Measurements from ENCODE around the gene ST14.

ST14 gene

DNA sequence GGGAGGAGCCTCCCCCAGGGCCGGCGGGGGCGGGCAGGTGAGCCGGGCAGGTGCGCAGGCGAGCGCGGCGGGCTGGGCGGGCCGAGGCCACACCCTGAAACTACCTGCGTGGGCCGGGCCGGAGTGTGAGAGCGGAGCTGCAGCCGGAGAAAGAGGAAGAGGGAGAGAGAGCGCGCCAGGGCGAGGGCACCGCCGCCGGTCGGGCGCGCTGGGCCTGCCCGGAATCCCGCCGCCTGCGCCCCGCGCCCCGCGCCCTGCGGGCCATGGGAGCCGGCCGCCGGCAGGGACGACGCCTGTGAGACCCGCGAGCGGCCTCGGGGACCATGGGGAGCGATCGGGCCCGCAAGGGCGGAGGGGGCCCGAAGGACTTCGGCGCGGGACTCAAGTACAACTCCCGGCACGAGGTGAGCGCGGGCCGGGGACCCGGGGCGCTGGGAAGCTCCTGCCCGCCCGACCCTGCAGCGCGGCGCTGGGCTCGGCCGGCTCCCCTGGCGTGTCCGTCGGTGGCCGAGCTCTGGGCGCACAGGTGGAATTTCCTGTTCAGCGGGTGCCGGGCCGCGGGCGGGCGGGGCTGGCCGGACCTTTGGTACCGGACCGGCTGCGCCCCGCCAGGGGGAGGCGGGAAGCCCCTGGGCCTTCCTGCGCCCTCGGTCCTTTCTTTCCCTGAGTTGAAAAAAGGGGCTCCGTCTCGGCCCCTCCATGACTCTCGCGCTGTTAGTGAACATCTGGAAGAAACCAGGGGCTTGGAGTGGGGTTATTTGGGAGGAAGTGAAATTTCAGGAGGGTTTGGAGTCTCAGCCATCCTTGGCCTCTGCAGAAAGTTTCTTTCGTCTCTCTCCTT, at the start of gene ST14:
Gene ST14 (plus strand): TSS at position 126 of the 841 bp plus-strand sequence. CDS start 198 bp downstream, at position 324.
- in situ Hi-C loops (cut with MboI; ENCODE audit: low sequenced_read_pairs), result no loop called here

DNA sequence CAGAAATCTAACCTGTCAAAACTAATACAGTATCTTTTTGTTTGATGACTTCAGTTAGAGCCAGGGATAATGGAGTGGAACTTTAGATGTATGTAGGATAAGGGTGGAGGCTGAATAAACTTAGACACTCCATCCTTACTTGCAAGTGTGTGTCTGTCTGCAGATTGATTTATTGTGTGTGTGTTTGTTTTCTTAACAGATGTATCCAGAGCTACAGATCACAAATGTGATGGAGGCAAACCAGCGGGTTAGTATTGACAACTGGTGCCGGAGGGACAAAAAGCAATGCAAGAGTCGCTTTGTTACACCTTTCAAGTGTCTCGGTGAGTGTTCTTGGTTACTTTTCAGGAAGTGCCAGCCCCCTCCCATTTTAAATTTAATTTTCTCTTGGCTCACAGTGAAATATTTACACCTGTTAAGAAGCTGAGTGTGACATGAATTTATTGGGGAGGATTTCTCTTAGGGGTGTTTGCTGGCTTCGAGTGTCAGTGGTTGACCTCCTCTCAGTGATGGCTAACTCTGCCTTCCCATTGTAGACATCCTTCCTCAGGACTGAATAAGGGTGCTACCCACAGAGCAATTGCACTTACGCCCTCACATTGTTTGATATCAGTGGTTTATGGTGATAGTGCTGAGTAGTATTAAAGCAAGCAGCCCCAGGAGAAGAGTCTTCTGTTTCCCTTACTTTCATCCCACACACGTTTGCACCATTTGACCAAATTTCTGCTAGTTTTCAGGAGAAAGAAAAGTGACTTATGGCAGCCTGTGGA, 49.1 kb upstream of the ST14 start:
- in situ Hi-C loops (cut with MboI; ENCODE audit: low sequenced_read_pairs), result no loop called here

DNA sequence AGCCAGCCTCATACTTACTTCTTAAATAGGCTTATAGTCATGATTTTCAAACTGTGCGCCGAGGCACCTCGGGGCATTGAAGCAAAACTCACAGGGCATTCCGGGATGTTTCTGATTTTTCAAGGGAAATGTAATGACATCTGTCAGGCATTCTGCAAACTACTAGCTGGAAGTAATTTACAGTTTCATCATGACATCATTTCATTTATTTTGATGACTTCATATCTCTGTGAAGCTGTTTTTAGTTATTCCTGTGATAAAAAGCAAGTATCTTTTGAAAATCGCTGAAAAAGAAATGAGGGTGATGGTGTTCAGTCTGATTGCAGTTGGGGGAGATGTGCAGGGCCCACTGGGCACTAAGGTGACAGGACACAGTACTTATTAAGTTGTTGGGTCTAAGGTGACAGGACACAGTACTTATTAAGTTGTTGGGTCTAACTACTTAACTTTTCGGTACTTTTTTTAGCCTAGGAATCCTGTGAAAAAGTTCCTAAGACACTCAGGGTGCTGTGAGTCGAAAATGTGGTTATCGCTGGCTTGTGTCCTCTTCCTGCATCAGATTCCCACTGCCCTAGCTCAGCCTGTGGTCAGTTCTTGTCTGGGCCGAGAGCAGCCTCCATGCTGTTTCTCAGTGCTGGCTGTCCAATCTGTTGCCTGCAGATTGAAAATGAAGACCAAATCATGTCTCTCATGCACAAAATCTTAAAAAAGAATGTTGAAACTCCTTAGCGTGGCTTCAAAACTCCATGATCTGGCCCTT, 47.3 kb upstream of the ST14 start:
- in situ Hi-C loops (cut with MboI; ENCODE audit: low sequenced_read_pairs), result no loop called here

GRCh38 chr11:130114281-130114680, 45.3 kb upstream of the ST14 start:
- in situ Hi-C loops (cut with MboI; ENCODE audit: low sequenced_read_pairs), result no loop called here

DNA sequence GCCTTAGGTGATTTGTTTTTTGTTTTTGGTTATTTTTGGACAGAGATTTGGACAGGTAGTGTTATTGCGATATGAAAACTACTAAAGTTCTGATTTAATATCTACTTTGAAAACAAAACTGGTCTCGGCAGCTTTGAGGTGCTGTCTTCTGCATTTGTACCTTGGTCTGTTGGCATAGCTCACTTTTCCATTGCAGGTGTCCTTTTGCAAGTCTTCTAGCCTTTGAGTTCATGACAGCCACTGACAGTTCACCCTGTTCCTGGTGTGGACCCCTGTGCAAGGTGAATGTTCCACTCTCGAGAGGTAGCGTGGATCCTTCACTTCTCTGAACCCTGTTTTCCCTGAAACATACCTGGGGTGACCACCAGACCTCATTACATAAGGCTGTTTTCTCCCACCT, 44.9 kb upstream of the ST14 start:
- in situ Hi-C loops (cut with MboI; ENCODE audit: low sequenced_read_pairs), result no loop called here

DNA sequence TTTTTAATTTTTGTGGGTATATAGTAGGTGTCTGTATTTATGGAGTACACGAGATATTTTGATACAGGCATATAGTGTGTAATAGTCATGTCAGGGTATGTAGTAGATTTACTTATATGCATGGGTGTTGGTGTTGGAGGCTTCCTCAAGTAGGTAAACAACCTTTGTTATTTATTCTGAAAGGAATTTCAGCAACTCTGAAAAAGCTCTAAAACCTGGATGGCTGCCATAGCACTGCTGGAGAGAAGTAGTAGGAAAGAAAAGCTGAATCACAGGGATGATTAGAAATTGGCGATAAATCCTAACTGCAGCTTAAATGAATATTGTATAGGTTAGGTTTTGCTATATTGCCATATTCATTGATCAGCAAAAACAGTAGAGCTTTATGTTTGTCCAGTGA, 44.4 kb upstream of the ST14 start:
- in situ Hi-C loops (cut with MboI; ENCODE audit: low sequenced_read_pairs), result no loop called here

- in situ Hi-C loops (cut with MboI; ENCODE audit: low sequenced_read_pairs), result no loop called here
Measured at GRCh38 chr11:130118165-130118564, 41.4 kb upstream of the ST14 start.

- in situ Hi-C loops (cut with MboI; ENCODE audit: low sequenced_read_pairs), result no loop called here
Measured at GRCh38 chr11:130118636-130119387, 40.8 kb upstream of the ST14 start.

- in situ Hi-C loops (cut with MboI; ENCODE audit: low sequenced_read_pairs), result no loop called here
Measured at GRCh38 chr11:130120045-130120444, 39.5 kb upstream of the ST14 start.

- in situ Hi-C loops (cut with MboI; ENCODE audit: low sequenced_read_pairs), result no loop called here
Measured at GRCh38 chr11:130121445-130121978, 38.1 kb upstream of the ST14 start.

DNA sequence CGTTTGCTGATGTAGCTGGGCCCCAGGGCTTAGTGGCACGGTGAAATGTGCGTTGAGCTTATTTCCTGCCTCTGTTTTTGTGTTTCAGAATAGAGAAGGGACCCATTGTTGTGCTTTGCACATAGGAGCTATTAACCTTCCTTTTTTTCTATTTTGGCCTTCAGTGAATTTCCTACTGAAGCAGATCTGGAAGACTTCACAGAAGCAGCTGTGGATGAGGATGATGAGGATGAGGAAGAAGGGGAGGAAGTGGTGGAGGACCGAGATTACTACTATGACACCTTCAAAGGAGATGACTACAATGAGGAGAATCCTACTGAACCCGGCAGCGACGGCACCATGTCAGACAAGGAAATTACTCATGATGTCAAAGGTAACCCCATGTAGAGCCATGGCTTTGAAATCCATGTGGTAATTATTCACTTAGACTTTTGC, 37.4 kb upstream of the ST14 start:
- in situ Hi-C loops (cut with MboI; ENCODE audit: low sequenced_read_pairs), result no loop called here

- in situ Hi-C loops (cut with MboI; ENCODE audit: low sequenced_read_pairs), result no loop called here
Measured at GRCh38 chr11:130123414-130124040, 36.1 kb upstream of the ST14 start.

- in situ Hi-C loops (cut with MboI; ENCODE audit: low sequenced_read_pairs), result no loop called here
Measured at GRCh38 chr11:130124096-130124495, 35.5 kb upstream of the ST14 start.

GRCh38 chr11:130125638-130126037, 33.9 kb upstream of the ST14 start:
- in situ Hi-C loops (cut with MboI; ENCODE audit: low sequenced_read_pairs), result no loop called here

- in situ Hi-C loops (cut with MboI; ENCODE audit: low sequenced_read_pairs), result no loop called here
Measured at GRCh38 chr11:130126516-130126915, 33.1 kb upstream of the ST14 start.

- in situ Hi-C loops (cut with MboI; ENCODE audit: low sequenced_read_pairs), result no loop called here
Measured at GRCh38 chr11:130127509-130127908, 32.1 kb upstream of the ST14 start.

- in situ Hi-C loops (cut with MboI; ENCODE audit: low sequenced_read_pairs), result no loop called here
Measured at GRCh38 chr11:130128626-130129025, 31.0 kb upstream of the ST14 start.

- in situ Hi-C loops (cut with MboI; ENCODE audit: low sequenced_read_pairs), result loop anchor here (5.0 to 10.0 kb wide), 2 partner anchors 125 to 208 kb away; partner anchors contain the start of gene PRDM10
Measured at GRCh38 chr11:130129922-130130321, 29.7 kb upstream of the ST14 start.

GRCh38 chr11:130131961-130132850, 27.4 kb upstream of the ST14 start:
- in situ Hi-C loops (cut with MboI; ENCODE audit: low sequenced_read_pairs), result loop anchor here (5.0 to 10.0 kb wide), 2 partner anchors 127 to 210 kb away; partner anchors contain the start of gene PRDM10
